ENCODE data around the gene ABCA2.
A peak's percentile ranks its signal among the peaks of the same experiment; 100 is the strongest.
"Not testable (repeated sequence)": the region's sequence is repeated elsewhere in the genome, so short reads cannot be mapped to it uniquely, and the experiment has no call there.

The ABCA2 gene

DNA sequence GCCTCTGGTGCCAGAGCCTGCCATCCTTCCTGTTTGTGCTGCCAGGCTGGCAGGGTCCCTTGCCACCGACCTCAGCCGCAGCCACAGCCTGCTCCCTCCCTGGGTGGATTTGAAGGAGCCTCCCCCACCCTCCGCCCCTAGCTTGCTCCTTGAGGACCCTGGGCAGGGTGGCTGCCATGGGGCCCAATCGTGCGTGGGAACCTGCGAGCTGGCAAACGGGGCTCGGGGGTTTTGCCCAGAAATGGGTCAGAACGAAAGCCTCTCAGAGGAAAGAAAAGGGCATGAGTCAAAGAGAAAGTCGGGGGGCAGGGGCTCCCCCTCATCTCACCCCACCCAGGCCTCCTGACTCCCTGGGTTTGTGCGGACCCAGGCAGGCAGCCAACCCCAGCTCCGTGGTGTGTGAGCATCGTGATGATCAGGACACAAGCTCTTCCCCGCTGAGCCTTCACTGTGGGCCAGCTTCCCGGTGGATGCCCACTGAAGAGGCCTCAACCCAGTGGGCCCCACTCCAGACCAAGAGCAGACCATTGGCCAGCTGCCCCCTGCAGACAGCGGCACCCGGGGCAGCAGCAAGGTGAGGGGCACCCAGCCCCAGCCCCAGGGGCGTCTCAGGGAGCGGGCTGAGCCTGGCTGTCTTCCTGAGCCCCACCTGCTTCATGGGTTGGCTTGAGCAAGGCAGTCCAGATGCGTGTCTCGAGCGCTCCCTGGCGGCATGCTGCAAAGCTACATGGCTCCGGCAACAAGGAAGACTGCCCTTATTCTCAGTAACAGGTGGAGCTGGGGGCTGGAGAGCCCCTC is 6.9 kb upstream of the ABCA2 start:
- Histone ChIP-seq H3K9me3 (ENCODE audit: control insufficient read depth, insufficient read depth, low read length) (no peaks in the 10 kb centered on the region), H3K36me3 (ENCODE audit: control insufficient read depth, insufficient read depth, low read length) (peaks cover 11% of the 10 kb centered on the region), H3K9ac (ENCODE audit: low read depth, low read length) (no peak overlapping the region), H3K4me3 (ENCODE audit: low read depth, low read length) (no peak overlapping the region), H3K27ac (ENCODE audit: low read depth, low read length) (no peak overlapping the region), H3K27me3 (ENCODE audit: control insufficient read depth, insufficient read depth, low read length) (no peaks in the 10 kb centered on the region), H3K4me1 (ENCODE audit: control insufficient read depth, insufficient read depth, low read length) (no peaks in the 10 kb centered on the region)

DNA sequence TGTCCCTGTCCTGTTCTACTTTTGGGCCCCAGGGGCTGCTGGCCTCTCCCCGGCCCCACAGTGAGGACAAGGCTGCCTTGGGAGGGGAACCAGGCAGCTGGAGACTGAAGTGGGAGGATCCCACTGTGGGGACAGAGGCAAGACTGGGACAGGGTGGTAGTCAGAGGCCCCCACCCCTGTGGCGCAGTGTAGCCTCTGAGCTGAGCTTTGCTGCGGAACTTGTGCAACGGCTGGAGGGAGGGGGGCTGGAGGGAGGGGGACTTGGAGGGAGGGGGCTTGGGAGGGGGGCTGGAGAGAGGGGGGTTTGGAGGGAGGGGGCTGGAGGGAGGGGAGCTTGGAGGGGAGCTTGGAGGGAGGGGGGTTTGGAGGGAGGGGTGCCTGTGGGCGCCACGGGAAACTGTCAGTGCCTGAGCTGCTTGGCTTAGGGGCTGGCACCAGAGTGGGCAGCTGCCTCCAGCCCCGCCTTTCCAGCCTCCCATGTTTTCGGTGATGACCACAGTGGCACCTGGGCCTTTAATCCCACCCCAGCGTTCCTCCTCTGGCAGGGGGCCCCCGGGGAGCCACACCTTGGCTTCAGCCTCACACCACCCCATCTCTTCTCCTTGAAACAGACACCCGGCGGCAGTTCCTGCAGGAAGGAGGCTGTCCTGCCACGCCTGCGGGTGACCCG is 6.1 kb upstream of the ABCA2 start:
- peaks cover 3% of the 10 kb centered on the region; the same call in 1 of the 2 replicates for H3K36me3 ChIP-seq (ENCODE audit: control insufficient read depth, insufficient read depth, low read length)
- no peak overlapping the region for H3K4me3 ChIP-seq (ENCODE audit: low read depth, low read length)
- H3K27me3 ChIP-seq (ENCODE audit: control insufficient read depth, insufficient read depth, low read length): peaks cover 1% of the 10 kb centered on the region
- no peak overlapping the region for H3K27ac ChIP-seq (ENCODE audit: low read depth, low read length)
- H3K4me1 ChIP-seq (ENCODE audit: control insufficient read depth, insufficient read depth, low read length): no peaks in the 10 kb centered on the region
- H3K9me3 ChIP-seq (ENCODE audit: control insufficient read depth, insufficient read depth, low read length): no peaks in the 10 kb centered on the region
- no peak overlapping the region for H3K9ac ChIP-seq (ENCODE audit: low read depth, low read length)

DNA sequence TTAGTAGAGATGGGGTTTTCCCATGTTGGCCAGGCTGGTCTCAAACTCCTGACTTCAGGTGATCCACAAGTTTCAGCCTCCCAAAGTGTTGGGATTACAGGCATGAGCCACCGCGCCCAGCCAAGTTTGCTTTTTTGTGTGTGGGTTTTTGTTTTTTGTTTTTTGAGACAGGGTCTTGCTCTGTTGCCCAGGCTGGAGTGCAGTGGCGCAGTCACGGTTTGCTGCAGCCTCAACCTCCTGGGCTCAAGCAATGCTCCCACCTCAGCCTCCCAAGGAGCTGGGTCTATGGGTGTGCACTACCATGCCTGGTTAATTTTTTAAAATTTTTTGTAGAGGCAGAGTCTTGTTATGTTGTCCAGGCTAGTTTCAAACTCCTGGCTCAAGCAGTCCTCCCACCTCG is 5.4 kb upstream of the ABCA2 start:
- not testable (repeated sequence) for H3K36me3 ChIP-seq (ENCODE audit: control insufficient read depth, insufficient read depth, low read length); H3K4me3 ChIP-seq (ENCODE audit: low read depth, low read length); H3K4me1 ChIP-seq (ENCODE audit: control insufficient read depth, insufficient read depth, low read length); H3K27ac ChIP-seq (ENCODE audit: low read depth, low read length); H3K9ac ChIP-seq (ENCODE audit: low read depth, low read length); H3K27me3 ChIP-seq (ENCODE audit: control insufficient read depth, insufficient read depth, low read length); H3K9me3 ChIP-seq (ENCODE audit: control insufficient read depth, insufficient read depth, low read length)

DNA sequence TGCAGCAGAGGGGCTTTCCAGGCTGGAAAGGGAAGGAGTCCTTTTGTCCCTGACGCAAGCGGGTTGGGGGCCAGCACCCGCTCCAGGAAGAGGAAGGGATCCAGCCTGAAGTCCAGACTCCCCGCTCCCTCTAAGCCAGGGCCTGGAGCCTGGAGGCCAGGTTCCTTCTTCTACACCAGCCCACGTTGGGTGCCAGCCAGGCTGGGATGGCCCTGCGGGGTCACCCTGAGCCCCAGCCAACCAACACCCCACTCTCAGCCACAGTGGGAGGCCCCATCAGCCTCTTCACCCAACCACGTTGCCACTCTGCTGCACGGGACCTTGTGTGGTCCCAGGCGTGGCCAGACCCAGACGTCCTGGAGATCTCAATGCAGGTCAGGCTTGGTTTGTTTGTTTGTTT is 4.8 kb upstream of the ABCA2 start:
- H3K4me3 ChIP-seq (ENCODE audit: low read depth, low read length): no peak overlapping the region
- 0 out of 2 replicates have a peak, but pooled peaks cover 2% of the 10 kb centered on the region for H3K4me1 ChIP-seq (ENCODE audit: control insufficient read depth, insufficient read depth, low read length)
- H3K36me3 ChIP-seq (ENCODE audit: control insufficient read depth, insufficient read depth, low read length): no peaks in the 10 kb centered on the region
- H3K9ac ChIP-seq (ENCODE audit: low read depth, low read length): no peak overlapping the region
- H3K27ac ChIP-seq (ENCODE audit: low read depth, low read length): no peak overlapping the region
- H3K9me3 ChIP-seq (ENCODE audit: control insufficient read depth, insufficient read depth, low read length): no peaks in the 10 kb centered on the region
- peaks cover 11% of the 10 kb centered on the region for H3K27me3 ChIP-seq (ENCODE audit: control insufficient read depth, insufficient read depth, low read length)

DNA sequence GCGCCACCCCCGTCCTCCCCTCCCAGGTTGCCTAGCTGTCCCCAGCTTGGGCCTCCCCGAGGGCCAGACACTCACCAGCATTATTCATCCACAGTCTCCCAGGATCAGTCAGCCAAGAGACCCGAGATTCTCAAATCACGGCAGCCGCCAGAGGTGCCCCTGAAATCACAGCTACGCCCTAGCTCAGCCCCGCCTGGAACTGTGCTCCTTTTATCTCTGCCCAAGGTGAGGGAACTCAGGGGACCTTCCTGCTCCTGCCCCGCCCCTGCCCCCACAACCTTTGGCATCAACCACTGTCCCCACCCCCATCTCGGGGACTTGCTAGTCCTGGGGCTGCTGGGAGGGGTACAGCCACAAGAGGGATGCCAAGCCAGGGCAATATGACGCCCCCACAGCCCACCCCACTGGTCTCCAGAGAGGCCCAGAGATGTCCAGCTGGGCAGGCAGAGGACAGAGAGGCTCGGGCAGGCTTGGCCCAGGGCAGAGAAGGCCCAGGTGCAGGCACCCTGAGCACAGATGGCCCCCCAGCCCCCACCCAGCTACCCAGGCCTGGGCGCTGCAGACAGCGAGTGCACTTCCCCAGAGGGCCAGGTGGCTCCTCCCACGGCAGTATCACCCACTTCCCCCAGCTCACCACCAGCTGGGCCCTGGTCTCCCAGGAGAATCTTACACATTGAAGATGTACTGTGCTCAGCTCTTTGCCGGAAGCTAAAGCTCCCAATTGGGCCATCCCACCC is 4.0 kb upstream of the ABCA2 start, which contains the start of gene FUT7:
Gene FUT7 (minus strand): TSS at position 185 of the 737 bp plus-strand sequence. CDS start 97 bp downstream, at position 88.
- Histone ChIP-seq H3K4me3 (ENCODE audit: low read depth, low read length) (no peak within 1 kb of the TSS), H3K4me1 (ENCODE audit: control insufficient read depth, insufficient read depth, low read length) (0 out of 2 replicates have a peak, but pooled peaks cover 2% of the 10 kb centered on the region), H3K9me3 (ENCODE audit: control insufficient read depth, insufficient read depth, low read length) (no peaks in the 10 kb centered on the region), H3K27ac (ENCODE audit: low read depth, low read length) (no peak within 1 kb of the TSS), H3K36me3 (ENCODE audit: control insufficient read depth, insufficient read depth, low read length) (no peaks in the 10 kb centered on the region), H3K9ac (ENCODE audit: low read depth, low read length) (no peak within 1 kb of the TSS), H3K27me3 (ENCODE audit: control insufficient read depth, insufficient read depth, low read length) (peaks cover 17% of the 10 kb centered on the region)

DNA sequence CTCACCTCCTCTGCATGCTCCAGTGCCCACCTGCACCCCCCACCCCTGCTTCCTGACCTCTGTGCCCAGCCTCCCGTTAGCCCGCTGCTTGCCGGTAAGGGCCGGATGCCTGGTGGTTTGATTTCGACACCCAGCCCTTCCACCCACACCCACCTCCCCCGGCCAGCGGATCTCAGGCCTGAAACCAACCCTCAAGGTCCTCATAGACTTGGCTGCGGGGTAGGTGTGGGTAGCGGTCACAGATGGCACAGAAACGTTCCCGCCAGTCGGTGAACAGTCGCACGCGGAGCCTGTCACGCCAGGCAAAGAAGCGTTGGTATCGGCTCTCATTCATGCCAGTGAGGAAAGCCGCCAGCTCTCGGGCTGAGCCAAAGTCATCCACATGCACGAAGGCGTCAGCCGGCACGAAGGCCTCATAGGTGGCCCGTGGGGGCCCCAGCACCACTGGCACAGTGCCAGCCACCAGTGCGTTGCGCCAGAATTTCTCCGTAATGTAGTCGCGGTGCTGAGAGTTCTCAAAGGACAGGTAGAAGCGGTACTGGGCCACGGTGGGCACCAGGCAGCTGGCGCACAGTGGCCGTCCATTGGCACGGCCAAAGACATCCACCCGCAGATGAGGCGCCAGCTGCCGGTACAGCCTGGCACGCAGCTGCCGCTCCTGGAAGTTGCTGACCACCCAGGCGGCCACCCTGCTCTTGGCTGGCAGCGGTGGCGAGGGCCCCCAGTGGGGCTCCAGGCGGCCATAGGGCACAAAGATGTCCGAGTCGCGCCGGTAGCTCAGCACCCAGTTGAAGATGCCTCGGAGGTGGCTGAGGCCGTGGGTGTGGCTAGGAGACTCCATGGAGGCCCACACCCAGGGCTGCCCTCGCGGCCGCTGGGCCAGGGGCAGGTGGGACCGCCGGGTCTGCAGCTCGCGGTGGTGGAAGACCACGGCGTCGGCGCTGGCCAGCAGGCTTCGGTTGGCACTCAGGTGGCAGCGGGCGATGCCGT is 2.8 kb upstream of the ABCA2 start:
- H3K4me3 ChIP-seq (ENCODE audit: low read depth, low read length): no peak overlapping the region
- no peak overlapping the region for H3K27ac ChIP-seq (ENCODE audit: low read depth, low read length)
- H3K9ac ChIP-seq (ENCODE audit: low read depth, low read length): no peak overlapping the region
- 0 out of 2 replicates have a peak, but pooled peaks cover 2% of the 10 kb centered on the region for H3K4me1 ChIP-seq (ENCODE audit: control insufficient read depth, insufficient read depth, low read length)
- H3K27me3 ChIP-seq (ENCODE audit: control insufficient read depth, insufficient read depth, low read length): peaks cover 24% of the 10 kb centered on the region
- H3K9me3 ChIP-seq (ENCODE audit: control insufficient read depth, insufficient read depth, low read length): no peaks in the 10 kb centered on the region
- H3K36me3 ChIP-seq (ENCODE audit: control insufficient read depth, insufficient read depth, low read length): no peaks in the 10 kb centered on the region

DNA sequence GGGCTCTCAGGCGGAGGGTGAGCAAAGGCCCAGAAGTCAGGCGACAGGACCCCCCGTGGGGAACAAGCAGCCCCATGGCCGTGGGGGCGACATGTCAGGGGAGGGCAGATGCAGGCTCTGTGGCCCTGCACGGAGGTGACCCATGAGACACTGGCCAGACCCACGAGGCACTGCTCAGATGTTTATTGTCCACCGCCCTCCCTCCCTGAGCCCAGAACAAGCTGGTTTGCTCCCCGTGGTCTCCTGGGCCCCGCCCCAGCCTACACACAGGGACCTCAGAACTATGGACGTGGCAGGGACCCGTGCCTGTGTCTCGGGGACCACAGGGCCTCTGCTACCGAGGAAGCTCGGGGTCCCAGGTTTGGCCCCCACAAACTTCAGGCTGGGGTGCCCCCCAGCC is 2.0 kb upstream of the ABCA2 start:
- Histone ChIP-seq H3K36me3 (ENCODE audit: control insufficient read depth, insufficient read depth, low read length) (no peaks in the 10 kb centered on the region), H3K9me3 (ENCODE audit: control insufficient read depth, insufficient read depth, low read length) (no peaks in the 10 kb centered on the region), H3K9ac (ENCODE audit: low read depth, low read length) (no peak overlapping the region), H3K4me3 (ENCODE audit: low read depth, low read length) (no peak overlapping the region), H3K4me1 (ENCODE audit: control insufficient read depth, insufficient read depth, low read length) (0 out of 2 replicates have a peak, but pooled peaks cover 2% of the 10 kb centered on the region), H3K27ac (ENCODE audit: low read depth, low read length) (no peak overlapping the region), H3K27me3 (ENCODE audit: control insufficient read depth, insufficient read depth, low read length) (peaks cover 24% of the 10 kb centered on the region)

DNA sequence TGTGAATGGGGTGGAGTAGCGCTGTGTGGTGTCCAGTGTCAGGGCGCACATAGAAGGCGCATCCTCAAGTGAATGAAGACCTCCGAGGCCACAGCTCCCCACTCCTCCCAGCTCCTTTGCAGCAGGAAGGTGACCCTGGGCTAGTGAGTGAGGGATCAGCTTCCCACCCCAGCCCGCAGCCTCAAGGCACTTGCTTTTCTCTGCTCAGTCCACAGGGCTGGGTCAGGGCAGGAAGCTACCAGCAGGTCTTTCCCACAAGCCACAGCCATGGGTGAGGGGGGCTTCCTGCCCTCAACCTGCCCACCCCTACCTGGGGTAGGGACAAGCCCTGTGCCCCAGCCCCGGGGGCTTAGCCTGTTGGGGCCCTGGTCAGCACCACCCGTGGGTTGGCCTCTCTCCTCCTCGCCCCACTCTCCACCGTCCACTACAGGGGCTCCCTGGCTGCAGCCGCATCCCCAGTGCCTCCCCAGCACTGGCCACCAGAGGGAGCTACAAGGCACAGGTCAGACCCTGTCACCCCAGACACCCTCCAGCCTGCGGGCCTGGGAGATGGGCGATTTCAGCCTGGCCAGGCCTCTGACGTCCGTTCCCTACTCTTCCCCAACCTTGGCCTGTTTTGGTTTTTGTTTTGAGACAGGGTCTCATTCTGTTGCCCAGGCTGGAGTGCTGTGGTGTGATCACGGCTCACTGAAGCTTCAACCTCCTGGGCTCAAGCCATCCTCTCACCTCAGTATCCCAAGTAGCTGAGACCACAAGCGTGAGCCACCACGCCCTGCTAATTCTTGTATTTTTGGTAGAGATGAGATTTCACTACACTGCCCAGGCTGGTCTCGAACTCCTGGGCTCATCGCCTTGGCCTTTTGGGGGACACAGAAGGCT is 1.3 kb upstream of the ABCA2 start:
- H3K27ac ChIP-seq (ENCODE audit: low read depth, low read length): no peak overlapping the region
- H3K36me3 ChIP-seq (ENCODE audit: control insufficient read depth, insufficient read depth, low read length): no peaks in the 10 kb centered on the region
- no peak overlapping the region for H3K9ac ChIP-seq (ENCODE audit: low read depth, low read length)
- peaks cover 24% of the 10 kb centered on the region for H3K27me3 ChIP-seq (ENCODE audit: control insufficient read depth, insufficient read depth, low read length)
- no peaks in the 10 kb centered on the region for H3K9me3 ChIP-seq (ENCODE audit: control insufficient read depth, insufficient read depth, low read length)
- H3K4me3 ChIP-seq (ENCODE audit: low read depth, low read length): peak overlapping the region; percentile 61; the same call in 1 of the 2 replicates
- H3K4me1 ChIP-seq (ENCODE audit: control insufficient read depth, insufficient read depth, low read length): 0 out of 2 replicates have a peak, but pooled peaks cover 2% of the 10 kb centered on the region

DNA sequence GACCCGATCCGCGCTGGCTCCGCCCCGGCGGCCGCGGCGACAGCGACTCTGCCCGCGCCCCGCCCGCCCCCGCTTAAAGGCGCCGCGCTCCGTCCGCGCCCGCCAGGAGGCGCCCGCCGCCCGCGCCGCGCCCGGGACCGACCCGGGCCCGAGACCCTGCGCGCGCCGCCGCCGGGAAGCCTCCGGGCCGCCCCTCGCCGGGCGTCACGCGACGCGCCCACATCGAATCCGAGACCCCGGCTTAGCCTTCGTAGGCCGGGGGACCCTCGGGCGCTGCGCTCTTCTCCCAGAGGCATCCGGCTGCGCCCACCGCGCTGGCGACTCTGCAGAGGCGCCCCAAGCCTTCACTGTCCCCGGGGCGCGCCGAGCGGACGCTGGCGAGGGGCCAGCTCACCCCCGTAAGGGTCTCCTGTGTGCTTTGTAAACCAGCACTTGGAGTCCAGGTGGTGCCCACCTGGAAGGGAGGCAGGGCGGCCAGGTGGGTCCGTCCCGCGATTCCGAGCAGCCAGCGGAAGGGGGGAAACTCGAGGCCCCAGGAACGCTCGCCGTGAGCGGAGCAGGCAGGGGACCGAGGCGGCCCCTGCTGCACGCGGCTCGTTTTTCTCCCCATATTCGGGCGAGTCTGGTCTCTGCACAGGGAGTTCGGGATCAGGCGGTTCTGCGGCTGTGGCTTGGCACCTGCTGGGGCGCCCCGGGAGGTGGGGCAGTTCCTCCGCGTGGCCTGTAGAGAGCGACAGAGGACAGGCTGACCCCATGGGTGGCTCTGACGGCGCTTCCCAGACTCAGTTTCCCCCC is 423 bp upstream of the ABCA2 start:
- no peaks in the 10 kb centered on the region for H3K9me3 ChIP-seq (ENCODE audit: control insufficient read depth, insufficient read depth, low read length)
- H3K27me3 ChIP-seq (ENCODE audit: control insufficient read depth, insufficient read depth, low read length): peaks cover 24% of the 10 kb centered on the region
- H3K9ac ChIP-seq (ENCODE audit: low read depth, low read length): no peak overlapping the region
- H3K4me3 ChIP-seq (ENCODE audit: low read depth, low read length): peak overlapping the region; percentile 61
- no peak overlapping the region for H3K27ac ChIP-seq (ENCODE audit: low read depth, low read length)
- 0 out of 2 replicates have a peak, but pooled peaks cover 2% of the 10 kb centered on the region for H3K4me1 ChIP-seq (ENCODE audit: control insufficient read depth, insufficient read depth, low read length)
- no peaks in the 10 kb centered on the region for H3K36me3 ChIP-seq (ENCODE audit: control insufficient read depth, insufficient read depth, low read length)

Measured in HUES48 (cell line).